ENCODE measurements around the gene SV2A.

The SV2A gene

DNA sequence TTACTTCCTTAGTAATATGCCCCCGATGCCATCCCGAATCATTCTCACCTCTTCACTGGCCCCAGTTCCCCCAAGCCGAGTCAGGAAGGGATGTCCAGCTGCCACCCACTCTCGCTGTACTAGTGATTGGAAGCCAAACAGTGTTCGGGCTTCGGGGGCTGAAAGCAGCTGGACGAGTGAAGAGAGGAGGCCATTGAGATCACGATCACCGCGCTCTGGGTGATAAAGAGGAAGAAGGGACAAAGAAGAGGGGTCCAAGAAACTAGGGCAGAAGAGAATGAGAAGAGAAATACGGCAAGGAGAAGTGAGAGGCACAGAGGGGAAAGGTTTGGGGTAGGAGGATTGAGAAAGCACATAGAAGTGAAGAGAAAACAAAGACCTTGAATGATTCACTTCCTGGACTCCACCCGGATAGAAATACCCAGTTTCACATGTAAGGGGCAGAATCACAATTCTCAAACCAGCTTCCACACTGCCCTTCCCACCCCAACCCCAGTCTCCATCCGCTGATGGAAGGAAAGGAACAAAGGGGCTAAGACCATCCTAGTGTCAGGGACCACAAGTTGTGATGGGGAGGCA, 13.7 kb upstream of the SV2A start:
- ATAC-seq, result no peak
- TF ChIP-seq ZNF70 (CRISPR knock-in tag; IDR thresholded peaks at IDR 0.05) (no peak), TOX (CRISPR knock-in tag; IDR thresholded peaks at IDR 0.05; ENCODE audit: borderline replicate concordance) (no peak), RARB (CRISPR knock-in tag; IDR thresholded peaks at IDR 0.05) (no peak), TCF4 (CRISPR knock-in tag; IDR thresholded peaks at IDR 0.05; ENCODE audit: borderline replicate concordance) (no peak), CSDC2 (CRISPR knock-in tag; IDR thresholded peaks at IDR 0.05) (no peak), SNAI2 (CRISPR knock-in tag; IDR thresholded peaks at IDR 0.05) (no peak), ESRRG (CRISPR knock-in tag; IDR thresholded peaks at IDR 0.05) (no peak), ISL1 (CRISPR knock-in tag; IDR thresholded peaks at IDR 0.05) (no peak)
- TF ChIP-seq, protein P1, sequence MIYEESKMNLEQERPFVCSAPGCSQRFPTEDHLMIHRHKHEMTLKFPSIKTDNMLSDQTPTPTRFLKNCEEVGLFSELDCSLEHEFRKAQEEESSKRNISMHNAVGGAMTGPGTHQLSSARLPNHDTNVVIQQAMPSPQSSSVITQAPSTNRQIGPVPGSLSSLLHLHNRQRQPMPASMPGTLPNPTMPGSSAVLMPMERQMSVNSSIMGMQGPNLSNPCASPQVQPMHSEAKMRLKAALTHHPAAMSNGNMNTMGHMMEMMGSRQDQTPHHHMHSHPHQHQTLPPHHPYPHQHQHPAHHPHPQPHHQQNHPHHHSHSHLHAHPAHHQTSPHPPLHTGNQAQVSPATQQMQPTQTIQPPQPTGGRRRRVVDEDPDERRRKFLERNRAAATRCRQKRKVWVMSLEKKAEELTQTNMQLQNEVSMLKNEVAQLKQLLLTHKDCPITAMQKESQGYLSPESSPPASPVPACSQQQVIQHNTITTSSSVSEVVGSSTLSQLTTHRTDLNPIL (CRISPR knock-in tag; IDR thresholded peaks at IDR 0.05; ENCODE audit: low read depth), result no peak
- TF ChIP-seq, protein P2, sequence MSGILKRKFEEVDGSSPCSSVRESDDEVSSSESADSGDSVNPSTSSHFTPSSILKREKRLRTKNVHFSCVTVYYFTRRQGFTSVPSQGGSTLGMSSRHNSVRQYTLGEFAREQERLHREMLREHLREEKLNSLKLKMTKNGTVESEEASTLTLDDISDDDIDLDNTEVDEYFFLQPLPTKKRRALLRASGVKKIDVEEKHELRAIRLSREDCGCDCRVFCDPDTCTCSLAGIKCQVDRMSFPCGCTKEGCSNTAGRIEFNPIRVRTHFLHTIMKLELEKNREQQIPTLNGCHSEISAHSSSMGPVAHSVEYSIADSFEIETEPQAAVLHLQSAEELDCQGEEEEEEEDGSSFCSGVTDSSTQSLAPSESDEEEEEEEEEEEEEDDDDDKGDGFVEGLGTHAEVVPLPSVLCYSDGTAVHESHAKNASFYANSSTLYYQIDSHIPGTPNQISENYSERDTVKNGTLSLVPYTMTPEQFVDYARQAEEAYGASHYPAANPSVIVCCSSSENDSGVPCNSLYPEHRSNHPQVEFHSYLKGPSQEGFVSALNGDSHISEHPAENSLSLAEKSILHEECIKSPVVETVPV (CRISPR knock-in tag; IDR thresholded peaks at IDR 0.05), result no peak

DNA sequence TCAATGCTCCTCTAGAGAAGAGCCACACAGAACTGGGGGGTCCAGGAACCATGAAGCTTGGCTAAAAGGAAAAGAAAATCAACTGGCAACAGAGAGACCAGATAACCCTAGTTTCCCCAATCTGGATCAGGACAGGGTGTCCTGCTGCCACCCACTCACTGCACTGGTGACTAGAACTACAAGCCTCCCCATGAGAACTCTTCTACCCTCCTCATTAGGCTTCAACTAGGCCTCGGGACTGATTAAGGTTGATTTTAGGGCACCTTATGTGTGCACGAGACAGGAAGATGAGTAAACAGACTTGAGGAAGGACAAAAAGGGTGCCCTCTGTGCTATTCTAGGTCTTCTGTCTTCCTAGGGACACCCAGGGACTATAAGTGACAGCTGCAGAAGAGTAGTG, 12.2 kb upstream of the SV2A start:
- ATAC-seq, result no peak
- TF ChIP-seq BACH2 (CRISPR knock-in tag; IDR thresholded peaks at IDR 0.05; ENCODE audit: borderline replicate concordance), result no peak

DNA sequence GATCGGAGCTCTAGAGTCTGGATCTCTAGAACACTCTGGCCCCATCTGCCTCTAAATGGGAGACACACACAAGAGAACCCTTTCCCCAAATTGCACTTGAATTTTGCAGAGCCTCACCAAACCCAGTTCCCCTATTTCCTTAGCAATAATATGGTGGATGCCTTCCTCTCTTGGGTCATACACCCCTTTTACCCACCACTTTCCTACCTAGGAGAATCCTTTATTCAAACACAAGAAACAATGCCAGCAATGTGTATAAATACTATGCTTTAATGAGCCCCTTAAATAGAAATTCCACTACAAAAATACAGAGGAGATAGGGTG, 10.7 kb upstream of the SV2A start:
- no peak for ATAC-seq
- no peak for TF ChIP-seq PPARA (CRISPR knock-in tag; IDR thresholded peaks at IDR 0.05; ENCODE audit: borderline replicate concordance)
- no peak for TF ChIP-seq CSDC2 (CRISPR knock-in tag; IDR thresholded peaks at IDR 0.05)
- TF ChIP-seq ESRRG (CRISPR knock-in tag; IDR thresholded peaks at IDR 0.05), result no peak
- TF ChIP-seq ZNF70 (CRISPR knock-in tag; IDR thresholded peaks at IDR 0.05), result no peak
- TF ChIP-seq ZFP3 (CRISPR knock-in tag; IDR thresholded peaks at IDR 0.05), result no peak
- TF ChIP-seq, protein P3, sequence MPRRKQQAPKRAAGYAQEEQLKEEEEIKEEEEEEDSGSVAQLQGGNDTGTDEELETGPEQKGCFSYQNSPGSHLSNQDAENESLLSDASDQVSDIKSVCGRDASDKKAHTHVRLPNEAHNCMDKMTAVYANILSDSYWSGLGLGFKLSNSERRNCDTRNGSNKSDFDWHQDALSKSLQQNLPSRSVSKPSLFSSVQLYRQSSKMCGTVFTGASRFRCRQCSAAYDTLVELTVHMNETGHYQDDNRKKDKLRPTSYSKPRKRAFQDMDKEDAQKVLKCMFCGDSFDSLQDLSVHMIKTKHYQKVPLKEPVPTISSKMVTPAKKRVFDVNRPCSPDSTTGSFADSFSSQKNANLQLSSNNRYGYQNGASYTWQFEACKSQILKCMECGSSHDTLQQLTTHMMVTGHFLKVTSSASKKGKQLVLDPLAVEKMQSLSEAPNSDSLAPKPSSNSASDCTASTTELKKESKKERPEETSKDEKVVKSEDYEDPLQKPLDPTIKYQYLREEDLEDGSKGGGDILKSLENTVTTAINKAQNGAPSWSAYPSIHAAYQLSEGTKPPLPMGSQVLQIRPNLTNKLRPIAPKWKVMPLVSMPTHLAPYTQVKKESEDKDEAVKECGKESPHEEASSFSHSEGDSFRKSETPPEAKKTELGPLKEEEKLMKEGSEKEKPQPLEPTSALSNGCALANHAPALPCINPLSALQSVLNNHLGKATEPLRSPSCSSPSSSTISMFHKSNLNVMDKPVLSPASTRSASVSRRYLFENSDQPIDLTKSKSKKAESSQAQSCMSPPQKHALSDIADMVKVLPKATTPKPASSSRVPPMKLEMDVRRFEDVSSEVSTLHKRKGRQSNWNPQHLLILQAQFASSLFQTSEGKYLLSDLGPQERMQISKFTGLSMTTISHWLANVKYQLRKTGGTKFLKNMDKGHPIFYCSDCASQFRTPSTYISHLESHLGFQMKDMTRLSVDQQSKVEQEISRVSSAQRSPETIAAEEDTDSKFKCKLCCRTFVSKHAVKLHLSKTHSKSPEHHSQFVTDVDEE (CRISPR knock-in tag; IDR thresholded peaks at IDR 0.05), result no peak
- TF ChIP-seq ARNTL (CRISPR knock-in tag; IDR thresholded peaks at IDR 0.05; ENCODE audit: borderline replicate concordance, low read depth), result no peak
- TF ChIP-seq, protein P4, sequence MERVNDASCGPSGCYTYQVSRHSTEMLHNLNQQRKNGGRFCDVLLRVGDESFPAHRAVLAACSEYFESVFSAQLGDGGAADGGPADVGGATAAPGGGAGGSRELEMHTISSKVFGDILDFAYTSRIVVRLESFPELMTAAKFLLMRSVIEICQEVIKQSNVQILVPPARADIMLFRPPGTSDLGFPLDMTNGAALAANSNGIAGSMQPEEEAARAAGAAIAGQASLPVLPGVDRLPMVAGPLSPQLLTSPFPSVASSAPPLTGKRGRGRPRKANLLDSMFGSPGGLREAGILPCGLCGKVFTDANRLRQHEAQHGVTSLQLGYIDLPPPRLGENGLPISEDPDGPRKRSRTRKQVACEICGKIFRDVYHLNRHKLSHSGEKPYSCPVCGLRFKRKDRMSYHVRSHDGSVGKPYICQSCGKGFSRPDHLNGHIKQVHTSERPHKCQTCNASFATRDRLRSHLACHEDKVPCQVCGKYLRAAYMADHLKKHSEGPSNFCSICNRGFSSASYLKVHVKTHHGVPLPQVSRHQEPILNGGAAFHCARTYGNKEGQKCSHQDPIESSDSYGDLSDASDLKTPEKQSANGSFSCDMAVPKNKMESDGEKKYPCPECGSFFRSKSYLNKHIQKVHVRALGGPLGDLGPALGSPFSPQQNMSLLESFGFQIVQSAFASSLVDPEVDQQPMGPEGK (CRISPR knock-in tag; IDR thresholded peaks at IDR 0.05; ENCODE audit: borderline replicate concordance), result no peak
- no peak for TF ChIP-seq RARB (CRISPR knock-in tag; IDR thresholded peaks at IDR 0.05)
- no peak for TF ChIP-seq TOX (CRISPR knock-in tag; IDR thresholded peaks at IDR 0.05; ENCODE audit: borderline replicate concordance)
- no peak for TF ChIP-seq SNAI2 (CRISPR knock-in tag; IDR thresholded peaks at IDR 0.05)
- no peak for TF ChIP-seq ZC3H10 (CRISPR knock-in tag; IDR thresholded peaks at IDR 0.05)
- no peak for TF ChIP-seq ZNF8 (CRISPR knock-in tag; IDR thresholded peaks at IDR 0.05)
- TF ChIP-seq GLIS3 (CRISPR knock-in tag; IDR thresholded peaks at IDR 0.05), result no peak
- TF ChIP-seq, protein P2 (CRISPR knock-in tag; IDR thresholded peaks at IDR 0.05), result no peak
- TF ChIP-seq TCF4 (CRISPR knock-in tag; IDR thresholded peaks at IDR 0.05; ENCODE audit: borderline replicate concordance), result no peak
- no peak for TF ChIP-seq ZFP30 (CRISPR knock-in tag; IDR thresholded peaks at IDR 0.05)
- TF ChIP-seq, protein P5, sequence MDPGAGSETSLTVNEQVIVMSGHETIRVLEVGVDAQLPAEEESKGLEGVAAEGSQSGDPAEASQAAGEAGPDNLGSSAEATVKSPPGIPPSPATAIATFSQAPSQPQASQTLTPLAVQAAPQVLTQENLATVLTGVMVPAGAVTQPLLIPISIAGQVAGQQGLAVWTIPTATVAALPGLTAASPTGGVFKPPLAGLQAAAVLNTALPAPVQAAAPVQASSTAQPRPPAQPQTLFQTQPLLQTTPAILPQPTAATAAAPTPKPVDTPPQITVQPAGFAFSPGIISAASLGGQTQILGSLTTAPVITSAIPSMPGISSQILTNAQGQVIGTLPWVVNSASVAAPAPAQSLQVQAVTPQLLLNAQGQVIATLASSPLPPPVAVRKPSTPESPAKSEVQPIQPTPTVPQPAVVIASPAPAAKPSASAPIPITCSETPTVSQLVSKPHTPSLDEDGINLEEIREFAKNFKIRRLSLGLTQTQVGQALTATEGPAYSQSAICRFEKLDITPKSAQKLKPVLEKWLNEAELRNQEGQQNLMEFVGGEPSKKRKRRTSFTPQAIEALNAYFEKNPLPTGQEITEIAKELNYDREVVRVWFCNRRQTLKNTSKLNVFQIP (CRISPR knock-in tag; IDR thresholded peaks at IDR 0.05; ENCODE audit: borderline replicate concordance, low read depth), result no peak
- no peak for TF ChIP-seq ISL1 (CRISPR knock-in tag; IDR thresholded peaks at IDR 0.05)
- no peak for TF ChIP-seq BACH2 (CRISPR knock-in tag; IDR thresholded peaks at IDR 0.05; ENCODE audit: borderline replicate concordance)
